AG09309 (cell line): ENCODE measurements around the gene CHIT1.

Source experiments
- DNase-seq: peaks from one replicate; pipeline ENCODE4 v3.0.0-alpha.2; 2010; ENCODE audit warnings: low read depth
- H3K4me3 ChIP-seq: 2 replicates; pipeline ENCODE4 v1.5.1; 2011; ENCODE audit warnings: mild to moderate bottlenecking, low read depth, low read length, moderate library complexity; ENCODE audit not compliant: control insufficient read depth
- CTCF ChIP-seq: IDR thresholded peaks from 2 replicates; pipeline ENCODE4 v1.5.1; 2011; ENCODE audit warnings: mild to moderate bottlenecking, low read depth, low read length, inconsistent platforms; ENCODE audit not compliant: insufficient read depth, control insufficient read depth; ENCODE audit errors: missing control alignments

Gene CHIT1

GRCh38 chr1:203176273-203177035 lies 53.0 kb downstream of the CHIT1 start:
- no peak for TF ChIP-seq CTCF
- DNase-seq, result no peak
- H3K4me3 ChIP-seq, result no peak overlapping the region

GRCh38 chr1:203175827-203176241 lies 53.6 kb downstream of the CHIT1 start:
- H3K4me3 ChIP-seq, result no peak overlapping the region
- DNase-seq, result no peak
- TF ChIP-seq CTCF, result no peak

- H3K4me3 ChIP-seq, result no peak within 1 kb of the TSS
- no peak for TF ChIP-seq CTCF
These were observed 54.1 kb downstream of the CHIT1 start, which contains the start of gene MYBPH for GRCh38 chr1:203175237-203175826. MYBPH (minus strand) TSS chr1:203175826; CDS start chr1:203175755, 71 bp downstream.

GRCh38 chr1:203174324-203174985 lies 55.0 kb downstream of the CHIT1 start:
- H3K4me3 ChIP-seq, result no peak overlapping the region
- DNase-seq, result no peak
- TF ChIP-seq CTCF, result no peak

More at GRCh38 chr1:203175237-203175826, 54.1 kb downstream of the CHIT1 start, which contains the start of gene MYBPH:
- DNase-seq, result no peak

- no peak for DNase-seq
- no peak for TF ChIP-seq CTCF
- no peak overlapping the region for H3K4me3 ChIP-seq
These were observed 55.9 kb downstream of the CHIT1 start for GRCh38 chr1:203173566-203173965.

GRCh38 chr1:203173011-203173555 lies 56.4 kb downstream of the CHIT1 start:
- H3K4me3 ChIP-seq, result no peak overlapping the region
- no peak for TF ChIP-seq CTCF
- DNase-seq, result no peak
